Muscle layer of duodenum (tissue), 2 donors: ENCODE results near the gene RSF1.

Experiments used
- H3K27ac ChIP-seq: one replicate; pipeline ENCODE4 v1.7.0; 2013; ENCODE audit warnings: mild to moderate bottlenecking, low read length
- H3K27me3 ChIP-seq: one replicate; pipeline ENCODE4 v1.7.0; 2013; ENCODE audit warnings: low read depth, mild to moderate bottlenecking, control low read depth, low read length
- H3K36me3 ChIP-seq, 2 donors: one replicate each; pipeline ENCODE4 v1.7.0; 2013; ENCODE audit warnings: low read length in 2 of 2, control low read depth in 1 of 2, mild to moderate bottlenecking in 1 of 2; ENCODE audit not compliant: insufficient read depth in 2 of 2, control insufficient read depth in 1 of 2
- H3K4me1 ChIP-seq, 2 donors: one replicate each; pipeline ENCODE4 v1.7.0; 2013; ENCODE audit warnings: low read length in 2 of 2, mild to moderate bottlenecking in 2 of 2, control low read depth in 1 of 2, moderate library complexity in 1 of 2; ENCODE audit not compliant: insufficient read depth in 2 of 2, control insufficient read depth in 1 of 2
- H3K4me3 ChIP-seq, 2 donors: one replicate each; pipeline ENCODE4 v1.7.0; 2013; ENCODE audit warnings: low read length in 2 of 2, low read depth in 1 of 2, mild to moderate bottlenecking in 1 of 2
- H3K9me3 ChIP-seq, 2 donors: one replicate each; pipeline ENCODE4 v1.7.0; 2013; ENCODE audit warnings: low read length in 2 of 2, control low read depth in 1 of 2, mild to moderate bottlenecking in 1 of 2; ENCODE audit not compliant: control insufficient read depth in 1 of 2
- donor health status: healthy.

Gene RSF1

GRCh38 chr11:77723024-77723423 is 97.5 kb downstream of the RSF1 start:
- Histone ChIP-seq H3K9me3 (no peaks in the 10 kb centered on the region), H3K4me3 (no peak overlapping the region)

GRCh38 chr11:77710358-77710757 is 110.2 kb downstream of the RSF1 start:
- H3K4me3 ChIP-seq = no peak overlapping the region
- no peaks in the 10 kb centered on the region for H3K27me3 ChIP-seq
- H3K27ac ChIP-seq = no peak overlapping the region
- no peaks in the 10 kb centered on the region for H3K4me1 ChIP-seq
- H3K36me3 ChIP-seq = peaks cover 3% of the 10 kb centered on the region in 2 donors
- H3K9me3 ChIP-seq = no peaks in the 10 kb centered on the region

More at GRCh38 chr11:77723024-77723423, 97.5 kb downstream of the RSF1 start:
- no peak overlapping the region for H3K27ac ChIP-seq
- H3K27me3 ChIP-seq = no peaks in the 10 kb centered on the region
- peaks cover 5 to 17% of the 10 kb centered on the region in 2 donors for H3K36me3 ChIP-seq
- H3K4me1 ChIP-seq = peaks cover 0 to 11% of the 10 kb centered on the region in 2 donors

DNA sequence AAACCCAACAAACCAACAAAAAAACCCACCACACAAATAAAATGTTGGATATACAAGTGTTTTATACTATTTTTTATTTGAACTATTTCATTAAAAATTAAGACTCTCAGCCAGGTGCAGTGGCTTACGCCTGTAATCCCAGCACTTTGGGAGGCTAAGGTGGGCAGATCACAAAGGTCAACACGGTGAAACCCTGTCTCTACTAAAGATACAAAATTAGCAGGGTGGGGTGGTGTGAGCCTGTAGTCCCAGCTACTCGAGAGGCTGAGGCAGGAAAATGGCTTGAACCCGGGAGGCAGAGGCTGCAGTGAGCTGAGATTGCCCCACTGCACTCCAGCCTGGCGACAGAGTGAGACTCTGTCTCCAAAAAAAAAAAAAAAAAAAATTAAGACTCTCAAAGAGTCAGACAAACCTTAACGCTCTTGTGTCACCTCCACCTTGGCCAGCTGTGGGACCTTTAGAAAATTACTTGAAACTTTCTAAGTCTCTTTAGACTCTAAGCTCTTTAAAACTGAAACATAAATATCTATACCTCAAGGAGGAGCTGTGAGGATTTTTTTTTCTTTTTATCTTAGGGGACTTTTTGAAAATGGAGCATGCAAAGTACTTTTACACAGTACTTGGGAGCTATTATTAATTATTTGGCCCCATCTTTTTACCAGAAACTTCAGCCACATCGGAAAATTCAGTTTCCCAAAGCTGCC is 114.5 kb downstream of the RSF1 start:
- H3K4me3 ChIP-seq = no peak overlapping the region
- H3K27ac ChIP-seq = no peak overlapping the region
- H3K4me1 ChIP-seq = no peaks in the 10 kb centered on the region
- no peaks in the 10 kb centered on the region for H3K9me3 ChIP-seq
- H3K27me3 ChIP-seq = no peaks in the 10 kb centered on the region
- peaks cover 6 to 8% of the 10 kb centered on the region in 2 donors for H3K36me3 ChIP-seq

DNA sequence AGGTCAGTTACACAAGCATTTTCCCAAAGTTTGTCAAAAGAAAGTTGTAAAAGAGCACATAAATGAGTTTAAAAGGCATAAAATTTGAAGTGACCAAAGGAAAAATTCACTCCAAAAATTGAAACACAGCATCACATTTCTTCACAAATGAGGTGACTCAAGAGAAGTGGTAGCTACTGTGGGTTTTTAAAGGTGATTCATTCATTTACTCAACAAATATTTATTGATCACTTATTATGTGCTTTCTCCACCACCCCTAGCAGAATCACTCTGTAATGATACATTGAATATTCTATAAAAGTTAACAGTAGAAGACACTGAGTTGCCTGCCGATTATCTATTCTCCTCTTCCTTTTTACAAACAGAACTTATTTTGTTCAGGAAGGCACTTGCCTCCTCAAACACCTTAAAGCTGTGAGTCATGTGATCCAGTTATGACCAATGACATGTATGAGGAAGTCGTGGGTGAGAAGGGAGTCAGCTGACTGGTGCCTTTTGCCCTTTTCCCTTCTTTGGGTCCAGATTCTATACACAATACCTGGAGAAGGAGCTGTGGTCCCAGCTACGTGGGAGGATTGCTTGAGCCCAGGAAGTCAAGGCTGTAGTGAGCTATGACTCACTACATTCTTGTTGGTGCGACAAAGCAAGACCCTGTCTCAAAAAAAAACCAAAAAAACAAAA is 115.2 kb downstream of the RSF1 start:
- Histone ChIP-seq H3K27ac (no peak overlapping the region), H3K4me1 (no peaks in the 10 kb centered on the region), H3K4me3 (no peak overlapping the region), H3K27me3 (no peaks in the 10 kb centered on the region), H3K36me3 (peaks cover 6 to 8% of the 10 kb centered on the region in 2 donors), H3K9me3 (no peaks in the 10 kb centered on the region)

DNA sequence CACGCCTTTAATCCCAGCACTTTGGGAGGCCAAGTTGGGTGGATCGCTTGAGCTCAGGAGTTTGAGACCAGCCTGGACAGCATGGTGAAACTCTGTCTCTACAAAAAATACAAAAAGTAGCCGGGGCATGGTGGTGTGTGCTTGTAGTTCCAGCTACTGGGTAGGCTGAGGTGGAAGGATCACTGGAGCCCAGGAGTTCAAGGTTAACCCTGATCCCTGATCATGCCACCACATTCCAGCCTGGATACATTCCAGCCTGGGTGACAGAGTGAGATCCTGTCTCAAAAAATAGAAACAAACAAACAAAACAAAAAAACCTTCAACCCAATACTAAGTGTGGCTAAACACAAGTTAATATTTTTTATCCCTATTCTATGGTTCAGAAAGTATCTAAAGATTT is 116.5 kb downstream of the RSF1 start:
- no peaks in the 10 kb centered on the region for H3K4me1 ChIP-seq
- H3K36me3 ChIP-seq = peaks cover 6 to 8% of the 10 kb centered on the region in 2 donors
- no peak overlapping the region for H3K4me3 ChIP-seq

DNA sequence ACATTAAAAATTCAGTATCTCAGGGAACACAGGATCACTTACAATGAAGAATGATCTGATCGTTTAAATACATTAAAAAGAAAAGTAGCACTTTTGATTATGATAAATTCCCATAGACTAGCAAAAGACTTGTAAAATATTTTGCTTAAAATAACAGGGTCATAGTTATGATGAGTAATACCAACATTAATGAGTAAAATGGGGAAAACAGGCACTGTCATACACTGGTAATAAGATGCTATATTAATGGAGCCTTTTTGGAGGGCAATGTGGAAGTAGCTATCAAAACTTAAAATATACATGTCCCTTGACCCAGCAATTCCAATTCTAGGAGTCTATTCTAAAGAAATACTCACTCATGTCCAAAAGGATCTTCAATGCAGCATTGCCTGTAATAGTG is 121.1 kb downstream of the RSF1 start:
- H3K4me1 ChIP-seq = no peaks in the 10 kb centered on the region
- H3K27me3 ChIP-seq = no peaks in the 10 kb centered on the region
- H3K36me3 ChIP-seq = peaks cover 23 to 26% of the 10 kb centered on the region in 2 donors

More for the DNA sequence above, 116.5 kb downstream of the RSF1 start:
- Histone ChIP-seq H3K27me3 (no peaks in the 10 kb centered on the region), H3K27ac (no peak overlapping the region), H3K9me3 (no peaks in the 10 kb centered on the region)

DNA sequence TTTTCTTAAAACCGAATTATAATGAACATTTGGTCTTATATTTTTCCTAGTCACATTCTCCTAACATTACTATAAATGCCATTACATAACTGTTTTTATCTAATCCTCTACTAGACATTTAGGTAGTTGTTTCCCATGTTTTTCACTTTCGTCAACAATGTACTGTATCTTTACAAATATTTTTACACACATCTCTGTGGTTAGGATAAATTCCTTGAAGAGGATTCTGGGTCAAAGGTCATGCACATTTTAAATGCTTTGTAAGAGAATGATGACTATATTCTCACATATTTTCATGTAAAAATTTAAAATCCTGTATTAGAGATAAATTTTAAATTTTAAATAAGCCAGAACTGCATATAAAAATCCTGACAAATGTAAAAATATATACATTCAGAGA is 121.6 kb downstream of the RSF1 start:
- H3K36me3 ChIP-seq = peaks cover 18 to 21% of the 10 kb centered on the region in 2 donors
- H3K9me3 ChIP-seq = no peaks in the 10 kb centered on the region
- no peak overlapping the region for H3K4me3 ChIP-seq
- no peaks in the 10 kb centered on the region for H3K4me1 ChIP-seq
- no peak overlapping the region for H3K27ac ChIP-seq
- no peaks in the 10 kb centered on the region for H3K27me3 ChIP-seq

More for the DNA sequence above, 121.1 kb downstream of the RSF1 start:
- Histone ChIP-seq H3K27ac (no peak overlapping the region), H3K9me3 (no peaks in the 10 kb centered on the region), H3K4me3 (no peak overlapping the region)

- H3K4me1 ChIP-seq = no peaks in the 10 kb centered on the region
- no peak overlapping the region for H3K4me3 ChIP-seq
- no peaks in the 10 kb centered on the region for H3K9me3 ChIP-seq
- H3K27me3 ChIP-seq = no peaks in the 10 kb centered on the region
- H3K36me3 ChIP-seq = peaks cover 18 to 26% of the 10 kb centered on the region in 2 donors
- no peak overlapping the region for H3K27ac ChIP-seq
Measured at GRCh38 chr11:77697865-77698264, 122.7 kb downstream of the RSF1 start.

DNA sequence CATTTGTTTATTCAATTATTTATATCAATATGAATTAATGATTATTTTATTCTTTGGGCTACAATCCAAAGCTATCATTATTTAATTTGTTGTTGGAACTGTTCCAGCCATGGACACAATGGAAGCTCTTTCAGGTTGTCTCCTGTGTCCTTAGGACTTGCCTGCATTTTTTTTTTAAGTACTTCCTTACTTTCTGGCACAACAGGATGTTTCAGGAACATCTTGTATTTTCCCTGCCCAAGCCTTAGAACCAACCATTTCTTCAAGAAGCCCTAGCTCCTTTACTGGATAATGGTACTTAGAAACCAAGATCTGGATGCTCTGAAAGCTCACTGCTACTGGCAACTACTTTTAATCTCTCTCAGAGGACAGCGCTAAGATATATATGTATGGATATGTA is 125.1 kb downstream of the RSF1 start:
- H3K27ac ChIP-seq = no peak overlapping the region
- H3K27me3 ChIP-seq = no peaks in the 10 kb centered on the region
- no peaks in the 10 kb centered on the region for H3K4me1 ChIP-seq
- peaks cover 31 to 39% of the 10 kb centered on the region in 2 donors for H3K36me3 ChIP-seq
- H3K9me3 ChIP-seq = no peaks in the 10 kb centered on the region
- H3K4me3 ChIP-seq = no peak overlapping the region

- Histone ChIP-seq H3K9me3 (no peaks in the 10 kb centered on the region), H3K27me3 (no peaks in the 10 kb centered on the region), H3K36me3 (peaks cover 22 to 44% of the 10 kb centered on the region in 2 donors), H3K4me1 (no peaks in the 10 kb centered on the region), H3K27ac (no peak overlapping the region), H3K4me3 (no peak overlapping the region)
Measured at GRCh38 chr11:77690649-77691048, 129.9 kb downstream of the RSF1 start.

DNA sequence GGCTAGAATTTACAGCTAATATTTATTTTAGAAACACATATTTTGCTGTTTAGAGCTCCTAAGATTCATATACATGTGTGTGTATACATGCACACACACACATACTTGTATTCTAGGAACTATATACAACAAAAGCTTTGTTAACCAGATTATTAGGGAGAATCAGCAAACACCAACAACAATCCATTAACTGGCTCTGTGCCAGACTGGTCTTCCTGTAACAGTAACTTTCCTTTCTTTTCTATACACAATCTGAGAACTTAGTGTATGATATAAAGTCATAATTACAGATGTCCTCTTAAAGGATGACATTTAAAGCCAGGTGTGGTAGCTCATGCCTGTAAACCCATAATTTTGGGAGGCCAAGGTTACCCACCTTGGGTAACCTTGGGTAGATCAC is 133.4 kb downstream of the RSF1 start:
- no peaks in the 10 kb centered on the region for H3K27me3 ChIP-seq
- no peak overlapping the region for H3K4me3 ChIP-seq
- H3K9me3 ChIP-seq = no peaks in the 10 kb centered on the region
- H3K27ac ChIP-seq = no peak overlapping the region
- no peaks in the 10 kb centered on the region for H3K4me1 ChIP-seq
- peaks cover 23 to 60% of the 10 kb centered on the region in 2 donors for H3K36me3 ChIP-seq
